T1000 (cell line): ENCODE results near the gene OR2T34.
"Not testable (repeated sequence)": the region's sequence is repeated elsewhere in the genome, so short reads cannot be mapped to it uniquely, and the experiment has no call there.

ENCODE experiments used
- DNase-seq: peaks from one replicate; lab custom pipeline; 2025; ENCODE audit warnings: mixed read lengths; lab: John Stamatoyannopoulos, UW

Gene OR2T34

GRCh38 chr1:248562672-248563071, 11.9 kb downstream of the OR2T34 start, which contains the start of gene OR2T29:
TSS of gene OR2T29 (minus strand) at chr1:248562772. CDS start at chr1:248559491, 3,281 bp downstream.
- DNase-seq, result not testable (repeated sequence)

DNA sequence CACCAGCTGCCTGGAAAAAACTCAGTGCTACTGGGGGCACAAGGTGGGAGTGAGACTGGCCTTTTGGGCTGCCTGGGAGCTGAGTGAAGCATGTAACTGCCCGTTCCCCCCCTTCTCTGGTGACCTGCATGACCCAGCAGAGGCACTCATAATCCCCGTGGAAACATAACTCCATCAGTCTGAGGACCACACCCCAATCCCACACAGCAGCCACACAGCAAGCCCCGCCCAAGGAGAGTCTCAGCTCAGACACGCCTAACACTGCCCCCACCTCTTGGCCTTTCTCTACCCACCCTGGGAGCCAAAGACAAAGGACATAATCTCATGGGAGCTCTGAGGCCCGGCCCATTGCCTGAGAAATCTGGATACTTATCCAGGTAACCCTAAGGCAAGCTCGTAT, 23.5 kb downstream of the OR2T34 start:
- DNase-seq, result not testable (repeated sequence)

DNA sequence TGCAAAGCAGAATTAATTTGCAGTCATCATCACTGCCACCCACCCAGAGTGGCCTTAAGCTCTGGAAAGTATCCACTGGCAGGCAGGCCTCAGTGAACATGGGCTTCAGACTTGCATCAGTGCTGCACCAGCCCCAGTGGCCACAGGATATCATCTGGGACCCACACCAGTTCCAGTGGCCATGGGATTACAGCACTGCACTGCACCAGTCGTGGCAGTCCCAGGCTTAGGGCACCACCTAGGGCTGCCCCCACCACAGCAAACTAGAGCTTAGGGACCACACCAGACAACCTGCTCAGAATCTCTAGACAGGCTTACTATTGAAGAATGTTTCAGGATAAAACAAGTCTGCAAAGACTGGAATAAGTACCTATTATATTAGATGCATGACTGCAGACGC, 27.2 kb downstream of the OR2T34 start:
- DNase-seq, result not testable (repeated sequence)

GRCh38 chr1:248537449-248537848, 37.1 kb downstream of the OR2T34 start:
- not testable (repeated sequence) for DNase-seq
